HL-60/S4 treated with retinoic acid at 250 ng/mL for 4 days and 3 days (cell line): ENCODE measurements around the gene CXCL17.
"Not testable (repeated sequence)": the region's sequence is repeated elsewhere in the genome, so short reads cannot be mapped to it uniquely, and the experiment has no call there.

ENCODE experiments used
- in situ Hi-C: fragments of 300-500 bp; cut with MboI; formaldehyde crosslinking; loops from 2 replicates; pipeline ENCODE4 v1.7.0; 2022; ENCODE audit warnings: low sequenced_read_pairs

CXCL17 gene

DNA sequence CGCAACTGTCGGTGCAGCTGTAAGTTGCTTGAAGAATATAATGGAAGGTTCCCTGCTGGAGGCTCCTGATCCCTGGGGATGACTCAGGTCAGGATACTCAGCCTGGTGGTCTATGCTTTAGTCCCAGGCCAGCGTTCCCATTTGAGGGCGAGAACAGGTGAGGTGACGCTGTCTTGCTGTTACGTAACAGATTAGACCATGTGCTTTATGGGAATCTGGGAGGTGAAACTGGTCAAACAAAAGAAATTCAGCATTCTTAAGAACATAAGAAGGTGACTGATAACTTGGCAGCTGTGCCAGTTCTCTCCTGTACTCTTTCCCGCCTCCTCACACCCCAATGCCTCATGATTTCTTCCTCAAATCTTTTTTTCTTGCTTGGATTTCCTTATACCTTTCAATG is at the start of gene CXCL17:
TSS of gene CXCL17 (minus strand) at position 114 of the 400 bp plus-strand sequence. CDS start 114 bp downstream, outside the sequence.
- in situ Hi-C loops, result no loop called here

DNA sequence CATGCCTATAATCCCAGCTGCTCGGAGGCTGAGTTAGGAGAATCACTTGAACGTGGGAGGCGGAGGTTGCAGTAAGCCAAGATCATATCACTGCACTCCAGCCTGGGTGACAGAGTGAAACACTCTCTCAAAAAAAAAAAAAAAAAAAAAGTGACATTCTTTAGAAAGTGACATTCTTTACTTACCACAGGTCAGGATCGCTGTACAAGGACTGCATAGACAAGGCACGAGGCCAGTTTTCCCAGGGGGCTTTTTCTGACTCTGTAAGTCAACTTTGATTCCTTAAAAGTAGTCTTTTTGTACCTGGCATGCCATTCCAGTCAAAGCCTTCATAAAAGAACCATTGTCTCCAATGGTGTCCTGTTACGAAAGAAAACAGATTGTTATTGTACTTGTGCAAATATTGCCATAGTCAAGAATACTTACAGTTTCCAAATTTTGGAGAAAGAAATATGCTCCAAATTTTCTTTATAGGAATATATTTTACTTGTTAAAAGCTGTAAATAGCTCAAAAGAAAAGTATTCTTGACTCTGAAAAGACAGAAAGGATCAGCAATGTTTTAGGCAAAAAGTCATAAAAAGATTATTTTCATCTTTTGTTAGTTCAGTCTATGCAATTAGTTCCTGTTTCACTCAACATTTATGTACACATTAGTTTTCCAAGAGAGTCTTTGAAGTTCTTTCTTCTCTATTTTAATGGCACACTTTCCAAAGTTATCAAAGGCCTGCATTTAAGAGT is 46.2 kb upstream of the CXCL17 start:
- in situ Hi-C loops, result no loop called here

GRCh38 chr19:42487798-42488178 is 45.0 kb upstream of the CXCL17 start:
- in situ Hi-C loops, result no loop called here

DNA sequence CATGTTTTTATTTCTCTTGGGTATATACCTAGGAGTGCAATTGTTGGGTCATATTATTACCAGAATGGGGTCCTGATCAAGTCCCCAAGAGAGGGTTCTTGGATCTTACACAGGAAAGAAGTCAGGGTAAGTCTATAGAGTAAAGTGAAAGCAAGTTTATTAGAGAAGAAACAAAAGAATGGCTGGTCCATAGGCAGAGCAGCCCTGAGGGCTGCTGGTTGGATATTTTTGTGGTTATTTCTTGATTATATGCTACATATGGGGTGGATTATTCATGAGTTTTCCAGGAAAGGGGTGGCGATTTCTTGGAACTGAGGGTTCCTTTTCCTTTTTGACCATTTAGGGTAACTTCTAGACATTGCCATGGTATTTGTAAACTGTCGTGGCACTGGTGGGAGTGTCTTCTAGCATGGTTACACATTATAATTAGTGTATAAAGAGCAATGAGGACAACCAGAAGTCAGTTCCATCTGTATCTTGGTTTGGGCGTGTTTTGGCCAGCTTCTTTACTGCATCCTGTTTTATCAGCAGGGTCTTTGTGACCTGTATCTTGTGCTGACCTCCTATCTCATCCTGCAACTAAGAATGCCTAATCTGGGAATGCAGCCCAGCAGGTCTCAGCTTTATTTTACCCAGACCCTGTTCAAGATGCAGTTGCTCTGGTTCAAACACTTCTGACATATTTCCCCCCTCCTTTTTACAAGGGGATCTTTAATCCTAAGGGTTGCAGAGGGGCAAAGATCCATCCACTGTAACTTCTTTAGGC is 44.5 kb upstream of the CXCL17 start:
- in situ Hi-C loops, result no loop called here

DNA sequence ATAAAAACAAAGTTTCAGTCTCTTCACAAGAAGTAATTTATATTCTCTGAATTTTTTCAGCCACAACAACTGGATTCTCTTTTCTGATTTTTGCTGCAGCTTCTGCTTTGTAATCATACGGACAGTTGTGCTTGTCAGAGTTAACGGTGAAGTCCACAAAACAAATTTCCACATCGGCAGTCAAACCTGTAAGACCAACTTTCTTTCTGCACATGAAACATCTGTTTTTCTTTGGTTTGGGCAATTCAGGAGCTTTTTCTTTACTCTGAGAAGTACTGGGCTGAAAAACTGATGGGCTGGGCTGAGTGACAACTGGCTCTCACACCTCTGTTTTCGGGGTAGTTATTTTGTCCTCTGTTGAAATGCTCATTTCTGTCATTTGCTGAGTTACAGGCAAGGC is 42.3 kb upstream of the CXCL17 start:
- in situ Hi-C loops, result not testable (repeated sequence)

- in situ Hi-C loops, result no loop called here
Observed at GRCh38 chr19:42480335-42481095, 37.8 kb upstream of the CXCL17 start.

- in situ Hi-C loops, result no loop called here
Observed at GRCh38 chr19:42479736-42480135, 37.0 kb upstream of the CXCL17 start.

DNA sequence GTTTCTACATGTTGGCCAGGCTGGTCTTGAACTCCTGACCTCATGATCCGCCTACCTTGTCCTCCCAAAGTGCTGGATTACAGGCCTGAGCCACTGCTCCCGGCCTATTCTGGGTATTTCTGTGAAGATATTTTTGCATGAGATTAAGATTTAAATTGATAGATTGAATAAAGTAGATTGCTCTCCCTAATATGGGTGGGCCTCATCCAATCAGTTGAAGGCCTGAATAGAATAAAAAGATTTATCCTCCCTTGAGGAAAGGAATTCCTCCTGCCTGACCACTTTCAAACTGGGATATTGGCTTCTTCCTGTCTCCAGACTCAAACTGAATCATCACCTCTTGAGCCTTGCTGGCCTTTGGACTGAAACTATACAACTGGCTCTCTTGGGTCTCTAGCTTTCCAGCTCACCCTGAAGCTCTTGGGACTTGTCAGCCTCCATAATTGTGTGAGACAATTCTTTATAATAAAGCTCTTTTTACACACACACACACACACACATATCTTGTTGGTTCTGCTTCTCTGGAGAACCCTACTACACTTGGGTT is 36.1 kb upstream of the CXCL17 start:
- in situ Hi-C loops, result no loop called here

DNA sequence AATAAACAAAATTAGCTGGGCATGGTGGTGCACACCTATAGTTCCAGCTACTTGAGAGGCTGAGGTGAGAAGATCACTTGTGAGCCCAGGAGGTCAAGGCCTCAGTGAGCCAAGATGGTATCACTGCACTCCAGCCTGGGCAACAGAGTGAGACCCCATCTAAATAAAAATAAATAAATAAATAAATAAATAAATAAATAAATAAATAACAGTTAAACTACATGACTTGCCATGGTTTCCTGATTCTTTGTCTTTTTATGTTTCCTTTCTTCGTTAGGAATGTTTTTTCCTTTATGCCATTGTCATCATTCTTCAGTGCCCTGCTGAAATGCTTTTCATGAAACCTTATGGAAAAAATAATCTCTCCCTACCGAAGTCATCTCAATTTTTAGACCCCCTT is 35.2 kb upstream of the CXCL17 start:
- in situ Hi-C loops, result no loop called here

- in situ Hi-C loops, result no loop called here
Observed at GRCh38 chr19:42477117-42477516, 34.4 kb upstream of the CXCL17 start.

DNA sequence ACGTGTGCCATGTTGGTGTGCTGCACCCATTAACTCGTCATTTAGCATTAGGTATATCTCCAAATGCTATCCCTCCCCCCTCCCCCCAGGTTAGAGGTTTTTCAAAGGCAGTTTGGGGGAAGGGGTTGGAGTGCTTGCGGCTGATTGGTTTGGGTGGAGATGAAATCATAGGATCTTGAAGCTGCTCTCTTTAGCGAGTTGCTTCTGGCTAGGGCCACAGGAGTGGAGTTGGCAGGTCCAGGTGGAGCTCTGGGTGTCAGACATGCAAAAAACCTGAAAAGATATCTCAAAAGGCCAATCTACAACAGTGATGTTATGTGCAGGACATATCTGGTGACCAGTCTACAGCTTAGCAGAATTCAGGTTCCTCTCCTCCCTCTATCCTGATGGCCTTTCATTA is 32.6 kb upstream of the CXCL17 start:
- in situ Hi-C loops, result no loop called here

DNA sequence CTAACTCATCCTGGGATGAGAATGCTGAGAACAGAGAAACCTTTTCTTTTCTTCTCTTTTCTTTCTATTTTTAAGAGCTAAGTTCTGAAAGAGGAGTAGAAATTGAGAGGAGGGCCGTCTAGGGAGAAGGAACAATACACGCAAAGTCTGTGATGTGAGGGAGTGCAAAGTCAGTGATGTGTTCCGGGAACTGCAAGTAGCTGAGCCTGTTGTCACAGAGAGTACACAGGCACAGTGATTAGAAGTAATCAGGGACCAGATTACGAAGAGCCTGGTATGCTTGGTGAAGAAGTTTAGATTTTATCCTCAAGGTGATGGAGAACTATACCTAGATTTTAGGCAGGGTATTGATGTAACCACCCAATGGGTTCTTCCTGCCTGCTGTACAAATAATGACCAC is 32.0 kb upstream of the CXCL17 start:
- in situ Hi-C loops, result no loop called here

DNA sequence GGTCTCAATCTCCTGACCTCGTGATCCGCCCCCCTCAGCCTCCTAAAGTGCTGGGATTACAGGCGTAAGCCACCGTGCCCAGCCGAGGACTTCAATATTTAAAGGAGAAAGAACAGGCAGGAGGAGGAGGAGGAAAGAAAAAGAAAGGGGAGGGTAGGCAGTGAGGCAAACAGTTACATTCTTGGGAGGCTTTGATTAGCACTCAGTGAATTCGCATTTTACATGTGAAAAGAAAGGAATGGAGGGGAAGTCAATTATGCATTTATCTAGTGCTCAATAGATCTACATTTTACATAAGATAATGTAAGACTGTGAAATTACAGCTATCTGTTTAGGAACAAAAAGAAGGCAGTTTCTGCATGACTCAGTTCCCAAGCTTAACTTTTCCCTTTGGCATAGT is 30.9 kb upstream of the CXCL17 start:
- in situ Hi-C loops, result no loop called here

GRCh38 chr19:42472402-42473147 is 29.8 kb upstream of the CXCL17 start:
- in situ Hi-C loops, result no loop called here

DNA sequence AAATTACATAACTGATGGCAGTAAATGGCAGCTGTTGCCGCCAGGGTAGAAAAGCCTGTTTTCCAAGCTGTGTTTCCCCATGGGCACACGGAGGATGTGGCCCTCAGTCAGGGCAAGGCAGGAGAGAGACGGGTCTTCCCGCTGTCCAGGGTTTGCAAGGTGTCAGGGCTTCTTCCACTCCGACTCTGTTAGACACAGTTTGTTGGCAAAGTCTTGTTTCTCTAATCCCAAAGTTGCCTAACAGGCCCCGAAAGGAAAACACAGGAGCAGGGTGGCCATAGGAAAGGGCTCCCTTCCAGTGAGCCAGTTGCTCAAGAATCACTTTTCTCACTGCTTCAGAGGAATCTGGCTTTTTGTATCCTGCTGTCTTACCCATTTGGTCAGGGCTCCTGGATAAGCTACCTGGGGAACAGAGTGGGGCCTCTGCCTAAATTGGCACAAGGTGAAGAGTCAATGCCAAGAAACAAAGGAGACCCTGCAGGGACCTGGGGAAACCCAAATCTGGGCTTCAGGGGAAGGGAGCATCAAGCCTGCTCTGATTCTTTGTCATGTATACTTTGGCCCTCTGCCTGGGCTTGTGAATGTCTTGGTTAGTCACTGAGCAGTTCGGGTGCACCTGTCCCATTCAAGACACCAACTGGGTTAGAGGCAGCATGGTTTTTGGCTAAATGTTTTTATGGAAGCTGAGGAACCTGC is 29.0 kb upstream of the CXCL17 start:
- in situ Hi-C loops, result no loop called here

GRCh38 chr19:42469311-42470235 is 26.8 kb upstream of the CXCL17 start:
- in situ Hi-C loops, result no loop called here

DNA sequence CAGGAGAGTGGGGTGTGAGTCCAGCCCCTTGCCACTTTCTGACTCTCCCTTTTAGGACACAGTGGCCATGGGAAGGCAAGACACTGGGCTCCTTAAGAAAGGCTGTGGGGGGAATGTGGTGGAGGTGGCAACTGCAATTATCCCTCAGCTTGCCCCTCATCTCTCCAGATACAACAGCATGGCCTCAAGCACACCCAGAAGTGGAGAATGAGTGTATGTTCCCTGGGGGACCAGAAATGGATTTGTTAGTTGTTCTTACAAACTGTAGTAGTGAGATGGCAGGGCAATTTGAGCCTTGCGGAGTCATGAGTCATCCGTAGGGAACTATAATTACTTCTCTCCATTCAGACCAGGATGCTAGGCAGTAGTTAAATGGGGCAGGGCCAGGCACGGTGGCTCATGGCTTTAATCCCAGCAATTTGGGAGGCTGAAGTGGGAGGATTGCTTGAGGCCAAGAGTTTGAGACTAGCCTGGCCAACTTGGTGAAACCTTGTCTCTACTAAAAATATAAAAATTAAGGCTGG is 25.6 kb upstream of the CXCL17 start:
- in situ Hi-C loops, result no loop called here

GRCh38 chr19:42467183-42467760 is 24.5 kb upstream of the CXCL17 start:
- in situ Hi-C loops, result no loop called here
